A204.1 (cell line): ENCODE results near the gene NFAM1.

Experiments
- FAIRE-seq: peaks from 2 replicates; lab custom pipeline; 2012; peaks lifted over from hg19 to GRCh38; lab: Jason Lieb, UNC

NFAM1 gene

DNA sequence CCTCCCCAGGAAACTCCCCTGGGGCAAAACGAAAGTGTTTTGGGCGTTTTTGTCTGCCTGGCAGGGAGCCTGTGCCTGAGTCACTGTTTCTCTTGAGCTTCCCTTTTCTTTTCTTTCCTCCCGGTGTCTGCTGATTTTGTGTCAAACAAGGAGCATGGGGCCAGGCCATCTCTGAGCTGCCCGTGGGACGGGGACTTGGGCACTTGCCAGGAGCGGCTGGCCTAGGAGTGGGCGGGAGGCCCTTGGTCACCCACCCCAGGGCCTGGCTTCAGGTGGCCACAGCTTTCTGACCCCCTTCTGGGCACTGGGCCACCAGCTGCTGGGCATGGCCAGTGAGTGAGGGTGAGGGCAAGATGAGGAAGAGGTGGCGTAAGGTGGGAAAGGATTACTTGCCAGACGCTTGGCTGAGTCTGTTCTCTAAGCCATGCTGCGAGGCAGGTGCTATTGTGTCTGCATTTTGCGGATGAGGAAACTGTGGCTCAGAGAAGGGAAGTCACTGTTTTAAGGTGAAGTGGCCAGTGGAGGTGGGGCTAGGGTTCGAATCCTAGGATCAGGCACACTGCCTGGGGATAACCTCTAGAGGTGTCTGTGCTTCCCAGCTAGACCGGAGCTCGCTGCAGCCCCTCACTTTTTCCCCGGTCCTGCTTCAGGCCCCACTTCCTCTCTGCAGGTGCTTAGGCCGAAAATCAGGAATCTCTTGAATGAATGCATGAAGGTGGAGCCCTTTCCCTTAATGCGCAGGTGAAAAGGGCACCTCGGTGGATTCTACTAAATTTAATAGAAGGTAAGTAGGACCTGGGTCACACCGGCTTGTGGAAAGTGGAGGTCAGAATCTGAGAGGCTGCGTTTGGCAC, 7.8 kb upstream of the NFAM1 start:
- FAIRE-seq, result no peak

DNA sequence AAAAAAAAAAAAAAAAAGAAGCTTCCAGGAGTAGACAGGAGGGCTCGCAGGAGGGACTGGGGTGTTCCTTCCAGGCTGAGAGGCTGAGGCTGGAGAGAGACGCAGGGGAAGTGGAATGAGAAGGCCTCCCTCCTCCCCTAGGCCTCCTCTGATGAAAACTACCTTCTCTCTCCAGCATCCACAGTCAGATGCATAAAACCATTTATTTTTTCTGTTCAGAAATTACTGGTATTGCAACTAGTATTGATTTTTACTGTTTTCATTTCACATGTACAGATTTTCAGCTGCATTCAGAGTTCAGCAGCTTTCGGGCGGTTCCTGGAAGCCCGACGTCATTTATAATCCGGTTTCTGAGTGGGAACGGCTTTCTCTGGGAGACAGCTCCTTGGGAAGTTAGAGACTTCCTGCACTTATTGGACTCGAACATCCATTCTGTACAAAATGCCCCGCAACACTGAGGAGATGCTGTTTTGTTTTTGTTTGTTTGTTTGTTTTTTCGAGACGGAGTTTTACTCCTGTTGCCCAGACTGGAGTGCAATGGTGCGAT, 6.9 kb upstream of the NFAM1 start:
- no peak for FAIRE-seq

DNA sequence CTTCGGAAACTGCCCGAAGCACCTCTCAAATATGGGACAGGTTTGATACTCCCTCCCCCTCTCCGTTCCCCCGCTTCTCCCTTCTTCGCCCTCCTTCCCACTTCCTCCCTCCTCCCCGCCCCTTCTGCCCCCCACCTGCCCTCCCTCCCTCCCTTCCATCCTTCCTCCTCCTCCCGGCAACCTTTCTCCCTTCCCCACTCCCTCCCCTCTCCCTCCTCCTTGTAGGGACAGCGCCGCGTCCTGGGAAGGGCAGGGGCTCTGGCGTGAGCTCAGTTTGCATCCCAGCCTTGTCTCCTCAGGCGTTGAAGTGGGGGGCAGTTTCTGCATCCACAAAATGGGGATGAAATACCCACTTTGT, 6.1 kb upstream of the NFAM1 start:
- no peak for FAIRE-seq

DNA sequence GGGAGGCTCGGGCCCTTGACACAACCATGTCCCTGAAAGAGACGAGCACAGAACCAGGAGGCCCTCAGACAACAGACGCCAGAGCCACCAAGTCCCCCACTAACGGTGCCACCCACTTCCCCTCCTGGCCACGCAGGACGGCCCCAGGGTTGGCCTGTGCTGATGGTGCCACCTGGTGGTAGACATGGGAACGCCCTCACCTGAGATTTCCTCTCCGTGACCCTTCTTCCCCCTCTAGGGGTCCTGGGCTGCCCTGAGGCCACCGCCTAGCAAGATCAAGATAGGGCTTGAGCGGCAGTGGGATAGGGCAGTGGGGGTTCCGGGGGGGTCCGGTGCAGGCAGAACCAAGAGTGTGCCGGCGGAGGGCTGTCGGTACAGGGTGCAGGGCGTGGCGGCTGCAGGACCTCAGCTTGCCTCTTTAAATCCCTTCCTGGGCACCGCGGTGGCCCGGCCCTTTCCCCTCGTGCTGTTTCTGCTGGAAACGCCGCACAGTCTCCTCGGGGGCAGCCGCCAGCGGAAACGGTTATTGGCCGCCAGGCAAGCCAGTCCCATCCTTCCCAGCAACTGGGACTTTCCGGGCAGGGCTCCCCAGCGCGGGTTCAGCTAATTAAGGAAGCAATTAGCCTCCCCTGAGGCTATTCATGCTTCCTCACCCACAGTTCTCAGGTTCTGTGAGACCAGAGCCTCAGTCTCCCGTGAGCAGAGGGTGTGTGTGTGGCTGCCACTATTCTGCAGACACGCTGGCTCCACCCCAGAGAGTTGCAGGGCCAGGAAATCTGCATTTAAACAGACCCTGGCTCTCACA, 5.5 kb upstream of the NFAM1 start:
- no peak for FAIRE-seq

DNA sequence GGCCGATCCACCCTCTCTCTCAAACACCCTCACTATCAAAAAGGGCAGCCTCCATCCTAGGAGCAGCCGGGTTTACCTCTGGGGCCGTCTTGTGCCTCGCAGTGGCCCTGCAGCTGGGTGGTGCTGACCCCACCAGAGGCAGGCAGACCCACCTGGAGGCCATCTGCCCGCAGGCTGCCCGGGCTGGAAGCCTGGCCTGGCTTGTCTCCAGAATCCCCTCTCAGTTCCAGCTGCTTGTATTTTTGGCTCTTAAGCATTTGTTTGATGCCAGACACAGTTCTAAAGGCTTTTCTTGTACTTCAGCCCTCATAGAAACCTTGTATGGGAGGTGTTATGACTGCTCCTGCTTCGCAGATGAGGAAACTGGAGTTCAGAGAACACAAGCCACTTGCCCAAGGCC, 4.2 kb upstream of the NFAM1 start:
- no peak for FAIRE-seq

DNA sequence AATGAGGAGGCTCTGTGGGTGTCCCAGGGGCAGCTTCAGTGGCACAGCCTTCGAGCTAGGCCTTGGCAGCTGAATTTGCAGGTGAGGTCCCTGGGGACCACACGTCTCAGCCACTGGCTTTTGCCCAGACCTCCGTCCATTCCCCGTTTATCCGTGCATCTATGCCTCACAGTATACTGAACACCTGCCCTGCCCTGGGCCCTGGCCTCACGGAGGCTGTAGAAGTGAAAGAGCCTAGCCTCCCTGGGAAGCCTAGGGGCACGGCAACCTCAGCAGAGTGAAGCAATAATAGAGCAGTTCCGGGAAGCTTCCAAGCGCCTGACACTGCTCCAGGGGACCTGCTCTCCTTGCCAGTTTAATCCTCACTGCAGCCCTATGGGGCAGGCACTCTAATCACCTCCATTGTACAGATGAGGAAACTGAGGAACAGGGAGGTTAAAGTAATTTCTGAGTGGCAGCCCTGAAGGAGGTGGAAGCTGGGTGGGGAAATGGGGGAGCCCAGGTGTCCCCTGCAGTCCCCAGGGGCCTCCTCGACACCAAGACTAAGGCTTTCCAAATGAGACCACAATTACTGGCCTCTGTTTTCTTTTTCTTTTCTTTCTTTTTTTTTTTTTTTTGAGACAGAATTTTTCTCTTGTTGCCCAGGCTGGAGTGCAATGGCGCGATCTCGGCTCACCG, 2.7 kb upstream of the NFAM1 start:
- FAIRE-seq, result no peak

DNA sequence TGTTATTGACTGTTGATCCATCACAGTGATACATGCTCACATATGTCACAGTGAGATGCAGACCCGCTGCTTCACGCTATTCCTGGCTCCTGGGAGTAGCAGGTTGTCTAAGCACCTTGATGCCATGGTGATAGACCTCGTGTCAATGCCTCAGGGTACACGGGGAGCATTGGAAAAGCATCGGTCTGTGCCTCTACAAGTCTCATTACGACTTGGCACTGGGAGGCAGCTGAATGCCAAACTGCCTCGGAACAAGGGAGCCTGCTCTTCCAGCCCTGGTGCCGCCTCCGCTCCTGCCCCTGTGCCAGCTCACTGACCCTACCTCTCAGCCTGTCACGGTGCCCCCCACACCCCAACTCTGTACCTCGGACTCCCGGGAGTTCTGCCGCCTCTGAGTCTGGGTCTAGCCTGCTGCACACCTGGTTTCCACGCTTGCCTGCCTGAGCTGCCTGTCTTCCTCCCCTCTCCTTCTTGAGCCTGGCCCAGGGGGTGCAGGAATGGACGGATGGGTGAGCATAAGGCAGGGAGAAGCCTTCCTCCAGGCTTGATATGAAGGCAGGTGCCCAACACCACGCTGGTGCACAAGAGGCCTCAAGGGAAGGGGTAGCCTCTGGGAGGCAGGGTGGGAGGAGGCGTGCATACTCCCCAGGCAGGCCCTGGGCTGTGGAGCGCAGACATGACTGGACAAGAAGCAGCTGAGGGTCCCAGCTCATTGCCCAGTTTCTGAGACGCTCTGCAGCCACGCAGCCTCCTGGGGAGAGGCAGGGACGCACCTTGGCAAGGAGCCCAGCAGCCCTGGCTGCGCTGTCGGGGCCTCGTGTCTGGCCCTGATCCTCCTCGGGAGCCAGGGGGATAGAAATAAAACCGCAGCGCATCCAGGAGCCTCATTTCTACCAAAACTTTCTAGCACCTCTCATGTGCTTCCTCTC, 1.8 kb upstream of the NFAM1 start:
- no peak for FAIRE-seq

DNA sequence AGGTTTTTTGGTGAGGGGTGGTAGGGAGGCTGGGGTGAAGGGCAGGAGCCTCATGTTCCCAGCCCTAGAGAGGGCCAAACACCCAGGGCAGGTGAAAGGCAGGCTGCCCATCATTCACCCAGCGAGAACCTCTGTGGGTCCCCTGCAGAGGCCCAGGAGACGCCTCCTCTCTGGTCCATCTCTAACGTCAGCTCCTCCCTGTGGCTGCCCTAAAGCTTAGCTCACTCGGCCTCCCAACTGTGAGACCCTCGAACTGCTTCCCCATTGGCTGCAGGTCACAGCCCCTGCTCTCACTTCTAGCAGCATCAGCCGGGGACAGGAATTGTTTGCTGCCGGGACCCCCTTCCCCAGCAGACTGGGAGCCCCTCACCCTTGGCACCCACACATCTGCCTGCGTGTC, 615 bp upstream of the NFAM1 start:
- FAIRE-seq, result no peak

DNA sequence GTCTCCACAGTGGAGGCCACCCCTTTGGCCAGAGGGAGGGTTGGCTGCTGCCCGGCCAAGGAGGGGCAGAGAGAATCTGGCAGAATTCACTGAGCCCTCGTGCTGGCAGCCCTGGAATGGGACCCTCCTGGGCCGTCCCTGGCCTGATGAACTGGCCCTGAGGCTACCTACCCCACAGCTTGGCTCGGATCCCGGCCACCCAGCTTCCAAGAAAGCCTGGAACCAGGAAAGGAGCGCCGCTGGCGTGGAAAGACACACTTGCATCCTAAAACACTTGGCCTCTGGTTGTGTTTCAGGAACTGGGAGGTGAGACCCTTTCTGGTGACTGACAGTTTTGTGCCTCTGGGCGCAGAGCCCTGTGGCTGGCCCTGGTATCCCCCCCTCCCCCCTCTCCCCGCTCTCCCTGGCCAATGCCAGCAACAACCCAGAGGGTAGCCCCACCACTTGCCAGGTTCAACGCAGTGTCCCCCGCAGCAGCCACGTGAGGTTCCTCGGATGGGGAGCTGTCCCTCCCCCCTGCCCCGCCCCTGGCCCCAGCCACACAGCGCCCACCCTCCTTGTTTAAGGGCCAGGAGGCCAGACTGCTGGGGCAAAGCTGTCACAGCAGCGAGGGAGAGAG, 693 bp downstream of the NFAM1 start:
- FAIRE-seq, result no peak

DNA sequence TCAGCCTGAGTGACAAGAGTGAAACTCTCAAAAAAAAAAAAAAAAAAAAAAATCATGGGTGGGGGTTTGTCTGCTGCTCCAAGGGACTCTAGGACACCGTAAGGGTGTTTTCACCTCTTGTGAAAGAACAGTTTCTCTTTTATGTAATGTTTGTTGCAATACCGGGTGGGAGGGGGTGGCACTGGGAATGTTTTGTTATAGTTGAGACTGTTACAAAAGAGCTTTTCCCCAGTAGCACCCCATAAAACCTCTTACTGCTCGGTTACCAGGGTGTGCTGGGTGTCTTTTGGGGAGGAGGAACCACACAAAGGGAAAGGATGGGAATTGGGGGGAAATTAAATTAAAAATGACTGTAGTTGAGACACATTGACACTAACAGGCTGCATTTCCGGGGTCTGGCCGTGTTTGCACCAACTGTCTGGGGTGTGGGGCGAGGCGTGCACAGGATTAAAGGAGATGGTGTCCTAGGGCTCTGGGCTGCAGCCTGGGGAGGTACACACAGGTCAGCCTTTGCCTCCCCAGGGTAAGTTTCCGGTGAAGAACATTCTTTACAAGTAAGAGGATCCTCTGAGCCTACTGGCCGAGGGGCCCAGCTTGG, 1.6 kb downstream of the NFAM1 start:
- FAIRE-seq, result no peak

DNA sequence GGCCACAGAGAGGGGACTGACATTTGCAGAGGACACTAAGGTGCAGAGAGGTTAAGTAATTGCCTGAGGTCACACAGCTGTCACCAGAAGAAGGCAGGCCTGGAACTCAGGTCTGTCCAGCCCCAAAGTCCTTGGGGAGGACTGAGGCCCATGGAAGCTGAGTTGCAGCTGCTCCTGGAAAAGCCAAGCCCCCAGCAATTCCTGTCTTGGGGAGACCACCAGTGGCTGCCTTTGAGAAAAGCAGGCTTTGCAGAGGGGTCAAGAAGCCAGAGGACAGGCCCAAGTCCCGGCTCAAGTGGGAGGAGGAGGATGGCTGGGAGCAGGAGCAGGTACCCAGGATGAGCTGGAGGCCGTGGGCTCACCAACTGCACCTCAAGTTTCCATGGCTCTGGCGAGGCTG, 3.4 kb downstream of the NFAM1 start:
- no peak for FAIRE-seq

DNA sequence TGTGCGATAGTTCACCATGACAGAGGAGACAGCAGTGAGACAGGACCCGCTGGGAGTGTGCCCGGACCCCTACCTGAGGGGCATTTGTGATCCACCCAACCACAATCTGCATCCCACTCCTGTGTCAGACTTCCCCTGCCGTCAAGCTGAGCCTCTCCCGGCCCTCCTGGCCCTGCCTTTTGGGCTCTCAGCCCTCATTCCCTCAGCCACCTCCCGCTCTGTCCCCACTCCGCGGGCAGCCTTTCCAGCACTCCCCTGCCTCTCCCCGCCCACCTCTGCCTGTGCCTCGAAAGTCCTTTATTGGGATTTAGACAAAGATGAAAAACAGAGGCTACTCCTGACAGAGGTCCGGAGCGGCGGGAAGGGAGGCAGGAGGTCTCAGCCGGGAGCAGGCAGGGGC, 4.2 kb downstream of the NFAM1 start:
- no peak for FAIRE-seq

DNA sequence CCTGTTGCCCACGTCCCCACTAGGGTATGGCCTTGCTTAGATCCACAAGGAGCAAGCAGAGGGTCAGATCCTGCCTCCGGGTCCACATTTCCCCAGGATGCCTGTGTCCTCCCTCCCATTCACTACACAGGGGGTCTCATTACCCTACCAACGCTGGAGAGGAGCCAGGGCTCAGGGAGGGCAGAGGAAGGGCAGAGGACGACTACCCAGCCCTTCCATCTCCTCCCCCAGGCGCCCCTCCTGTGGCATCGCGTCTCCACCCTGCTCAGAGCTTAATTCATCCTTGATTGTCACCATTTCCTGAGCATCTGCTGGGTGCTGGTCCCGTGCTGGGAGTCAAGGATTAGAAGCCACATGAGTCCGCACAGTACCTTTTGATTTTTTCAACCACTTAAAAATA, 5.0 kb downstream of the NFAM1 start:
- FAIRE-seq, result no peak

DNA sequence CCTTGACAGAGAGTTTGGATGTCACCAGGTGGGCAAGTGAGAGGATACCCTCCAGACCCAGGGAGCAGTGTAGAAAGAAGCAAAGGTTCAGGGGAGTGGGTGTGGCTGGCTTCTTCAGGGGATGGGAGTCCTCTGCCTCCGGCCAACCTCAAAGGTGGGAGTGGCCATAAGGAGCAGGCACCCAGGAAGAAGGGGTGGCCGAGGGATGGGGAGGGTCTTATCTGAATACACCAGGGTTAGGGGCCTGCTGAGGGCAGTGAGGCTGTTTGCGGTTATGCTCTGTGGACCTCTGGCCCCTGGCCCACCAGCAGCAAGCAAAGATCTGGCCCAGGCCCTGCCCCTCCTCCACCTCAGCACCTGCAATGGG, 6.2 kb downstream of the NFAM1 start:
- no peak for FAIRE-seq

DNA sequence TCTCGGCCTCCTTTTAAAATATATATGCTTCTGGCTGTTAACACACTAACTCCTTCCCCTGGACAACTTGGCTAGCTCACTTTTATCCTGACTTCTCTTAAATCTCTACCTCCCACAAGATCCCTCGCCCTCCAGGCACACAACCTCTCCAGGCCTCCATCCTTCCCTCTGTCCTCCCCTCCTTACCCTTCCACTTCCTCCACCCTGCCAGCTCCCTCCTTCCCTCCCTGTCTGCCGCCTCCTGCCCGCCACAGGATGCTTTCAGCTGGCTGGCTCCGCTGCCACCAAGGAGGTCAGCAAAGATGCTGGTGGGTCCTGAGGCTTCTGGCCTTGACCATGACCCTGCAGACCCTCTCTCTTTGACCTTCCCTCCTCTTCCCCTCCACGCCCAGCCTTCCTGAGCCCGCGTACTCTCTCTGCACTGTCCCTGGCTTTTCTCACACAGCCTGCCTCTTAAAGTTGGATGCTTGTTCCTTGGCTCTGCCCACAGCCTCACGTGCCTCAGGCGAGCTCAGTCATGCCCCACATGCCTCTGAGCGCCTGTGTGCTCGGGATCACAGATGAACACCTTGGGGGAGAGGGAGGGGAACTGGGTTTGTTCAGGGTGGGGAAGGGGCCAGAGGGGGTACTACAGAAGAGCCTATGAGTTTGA, 6.7 kb downstream of the NFAM1 start:
- no peak for FAIRE-seq

DNA sequence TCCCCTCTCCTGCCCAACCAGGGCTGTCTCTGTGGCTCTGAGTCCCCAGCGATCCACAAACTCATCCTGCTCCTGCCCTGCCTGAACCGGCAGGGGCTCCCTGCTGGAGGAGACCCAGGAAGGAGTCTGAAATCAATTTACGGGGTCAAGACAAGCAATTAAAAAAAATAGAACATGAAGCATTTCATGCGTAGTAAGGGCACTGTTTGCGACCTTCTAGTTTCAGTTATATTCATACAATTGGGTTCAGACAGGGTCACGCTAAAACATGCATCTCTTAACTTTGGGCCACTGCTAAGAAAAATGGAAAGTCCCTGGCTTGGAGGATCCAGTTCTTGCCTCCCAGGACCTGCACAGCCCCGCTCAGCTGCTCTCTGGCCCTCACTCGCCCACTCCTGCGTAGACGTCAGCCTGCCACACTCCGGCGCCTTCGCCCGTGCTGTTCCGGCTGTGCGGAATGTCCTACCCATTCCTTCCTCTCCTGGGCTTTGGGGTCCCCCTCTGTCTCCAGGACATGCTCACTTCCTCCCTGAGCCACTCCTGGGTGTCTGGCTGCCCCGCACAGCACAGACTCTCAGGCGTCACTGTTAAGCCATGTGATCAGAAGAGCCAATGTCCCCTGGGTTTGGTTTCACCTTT, 12.8 kb downstream of the NFAM1 start:
- FAIRE-seq, result no peak

DNA sequence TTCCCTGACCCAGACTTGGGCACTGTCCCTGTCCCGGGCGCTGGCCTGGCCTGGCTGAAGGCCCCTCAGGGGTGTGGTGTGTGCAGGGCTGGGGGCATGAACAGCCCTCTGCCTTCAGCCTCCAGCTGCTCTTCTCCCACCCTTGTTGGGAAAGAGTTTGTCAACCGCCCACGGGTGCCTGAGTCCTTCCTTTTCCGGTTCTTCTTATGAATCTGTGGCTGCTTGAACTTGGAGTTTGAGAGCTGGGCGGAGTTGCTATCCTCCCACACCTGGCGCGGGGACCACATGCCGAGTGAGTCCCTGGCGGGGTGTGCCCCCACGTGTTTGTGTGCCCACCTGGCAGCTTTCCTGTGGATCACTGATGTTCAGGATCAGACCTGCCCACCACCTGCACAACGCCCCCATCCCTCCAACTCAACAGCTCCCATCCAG, 13.4 kb downstream of the NFAM1 start:
- no peak for FAIRE-seq

DNA sequence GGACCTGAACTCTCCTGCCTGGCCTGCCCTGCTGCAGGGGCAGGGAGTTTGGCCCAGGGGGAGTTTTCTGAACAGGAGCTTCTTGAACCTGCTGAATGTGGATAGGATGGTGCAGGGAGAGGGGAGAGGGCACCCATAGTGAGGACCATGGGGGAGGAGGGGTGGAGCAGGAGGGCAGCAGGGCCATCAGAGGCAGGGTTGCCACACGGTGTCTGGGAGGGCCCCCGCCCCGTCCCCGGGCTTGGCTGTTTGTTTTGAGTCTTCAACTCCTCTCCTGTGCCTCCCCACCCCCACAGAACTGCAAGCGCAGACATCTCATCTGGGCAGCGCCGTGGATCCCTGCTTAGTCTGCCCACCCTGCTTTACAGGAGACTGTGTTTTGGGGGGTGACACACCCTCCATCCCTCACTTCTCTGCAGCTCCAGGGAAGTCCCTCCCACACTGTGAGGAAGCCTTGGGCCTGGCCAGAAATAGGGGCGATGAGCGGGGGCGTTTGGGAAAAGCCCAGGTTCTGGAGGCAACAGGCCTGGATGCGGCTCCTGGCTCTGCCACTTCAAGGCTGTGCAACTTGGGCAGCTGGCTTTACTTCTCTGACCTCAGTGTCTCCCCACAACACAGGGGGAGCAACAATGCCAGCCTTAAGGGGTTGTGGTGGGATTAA, 14.4 kb downstream of the NFAM1 start:
- FAIRE-seq, result no peak

DNA sequence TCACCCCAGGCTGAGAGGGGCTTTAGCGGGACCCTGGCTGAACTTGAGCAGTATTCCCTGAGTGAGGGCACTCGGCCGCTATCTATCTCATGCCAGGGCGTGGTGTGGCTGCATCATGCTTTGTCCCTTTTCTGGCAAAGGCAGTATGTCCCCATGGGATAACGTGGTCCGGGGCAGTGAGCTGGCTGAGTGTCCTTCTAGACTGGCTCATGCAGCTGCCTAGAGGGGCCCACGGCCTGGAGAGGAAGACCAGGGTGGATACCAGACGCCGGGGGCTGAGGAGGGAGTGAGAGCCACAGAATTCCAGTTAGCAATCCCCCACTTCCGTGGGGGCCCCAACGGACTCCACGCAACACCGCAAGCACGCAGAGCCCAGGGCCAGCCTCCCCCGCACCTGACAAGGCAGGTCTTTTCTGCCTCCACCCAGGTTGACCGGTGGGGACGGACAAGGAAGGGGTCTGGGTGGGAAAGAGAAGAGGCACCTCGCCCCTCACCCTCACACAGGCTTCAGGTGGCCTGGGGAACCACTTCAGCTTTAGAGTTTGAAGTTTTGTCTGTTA, 15.5 kb downstream of the NFAM1 start:
- no peak for FAIRE-seq
